PC-3 (cell line): ENCODE results near the gene TACC2.

Source experiments
- EZH2 ChIP-seq: fragments of 300-600 bp; sonication (generic); IDR thresholded peaks from one replicate; pipeline ENCODE4 v1.6.1; 2017; ENCODE audit warnings: antibody characterized with exemption, mild to moderate bottlenecking, low read length; ENCODE audit not compliant: unreplicated experiment
- EZH2phosphoT487 ChIP-seq: fragments of 300-600 bp; sonication (generic); IDR thresholded peaks from 2 replicates; pipeline ENCODE4 v1.6.1; 2018; ENCODE audit warnings: mild to moderate bottlenecking, antibody characterized with exemption, low read length, borderline replicate concordance
- TF ChIP-seq, protein P1 (sequence below): fragments of 300-600 bp; sonication (generic); conservative IDR thresholded peaks from 2 replicates; pipeline ENCODE4 v1.5.1; 2017; ENCODE audit warnings: antibody characterized with exemption, low read depth, mild to moderate bottlenecking, low read length

DNA sequence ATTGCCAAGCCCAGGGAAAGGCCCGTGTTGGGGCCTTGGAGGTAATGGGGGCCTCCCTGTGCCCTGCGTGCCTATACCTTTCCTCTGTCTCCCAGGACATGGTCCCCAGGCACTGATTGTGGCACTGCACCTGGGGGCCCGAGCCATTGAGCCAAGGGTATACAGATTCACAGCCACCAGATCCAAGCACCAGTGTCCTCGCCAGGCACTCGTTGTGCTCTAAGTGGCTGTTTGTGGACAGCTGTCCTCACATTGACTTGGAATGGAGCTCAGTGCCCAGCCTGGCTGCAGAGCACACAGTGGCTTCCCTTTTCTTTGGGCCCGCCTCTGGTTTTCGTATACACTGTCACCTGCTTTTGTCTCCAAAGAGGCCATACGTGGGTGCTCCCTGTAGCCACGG, 210.1 kb downstream of the TACC2 start:
- no peak for TF ChIP-seq EZH2
- TF ChIP-seq, protein P1, sequence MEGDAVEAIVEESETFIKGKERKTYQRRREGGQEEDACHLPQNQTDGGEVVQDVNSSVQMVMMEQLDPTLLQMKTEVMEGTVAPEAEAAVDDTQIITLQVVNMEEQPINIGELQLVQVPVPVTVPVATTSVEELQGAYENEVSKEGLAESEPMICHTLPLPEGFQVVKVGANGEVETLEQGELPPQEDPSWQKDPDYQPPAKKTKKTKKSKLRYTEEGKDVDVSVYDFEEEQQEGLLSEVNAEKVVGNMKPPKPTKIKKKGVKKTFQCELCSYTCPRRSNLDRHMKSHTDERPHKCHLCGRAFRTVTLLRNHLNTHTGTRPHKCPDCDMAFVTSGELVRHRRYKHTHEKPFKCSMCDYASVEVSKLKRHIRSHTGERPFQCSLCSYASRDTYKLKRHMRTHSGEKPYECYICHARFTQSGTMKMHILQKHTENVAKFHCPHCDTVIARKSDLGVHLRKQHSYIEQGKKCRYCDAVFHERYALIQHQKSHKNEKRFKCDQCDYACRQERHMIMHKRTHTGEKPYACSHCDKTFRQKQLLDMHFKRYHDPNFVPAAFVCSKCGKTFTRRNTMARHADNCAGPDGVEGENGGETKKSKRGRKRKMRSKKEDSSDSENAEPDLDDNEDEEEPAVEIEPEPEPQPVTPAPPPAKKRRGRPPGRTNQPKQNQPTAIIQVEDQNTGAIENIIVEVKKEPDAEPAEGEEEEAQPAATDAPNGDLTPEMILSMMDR: no peak
- no peak for TF ChIP-seq EZH2phosphoT487
